Kidney (tissue), 14 donors: ENCODE results near the gene ASCL3. TPM values are rescaled to one million over a fixed set of nuclear protein-coding genes. Genes with fewer than 3 reads are reported as not detected.

Experiments
- DNase-seq, 5 donors: peaks; one replicate each; pipeline ENCODE4 v3.0.0-alpha.2; 2013 to 2020
- FAIRE-seq: peaks from 2 replicates; lab custom pipeline; 2012; peaks lifted over from hg19 to GRCh38; lab: Jason Lieb, UNC
- H3K27ac ChIP-seq, 2 donors: one replicate each; pipeline ENCODE4 v1.7.0; 2013; ENCODE audit warnings: low read depth in 2 of 2, low read length in 2 of 2, inconsistent platforms in 1 of 2
- H3K27me3 ChIP-seq: one replicate; pipeline ENCODE4 v1.7.1; 2013; ENCODE audit warnings: low read length, inconsistent platforms; ENCODE audit not compliant: control insufficient read depth, insufficient read depth
- H3K36me3 ChIP-seq, 3 donors: one replicate each; pipeline versions ENCODE4 v1.7.0 to v1.7.1; 2013; ENCODE audit warnings: low read length in 3 of 3, control low read depth in 1 of 3, inconsistent platforms in 1 of 3; ENCODE audit not compliant: insufficient read depth in 3 of 3, control insufficient read depth in 2 of 3
- H3K4me1 ChIP-seq, 3 donors: one replicate each; pipeline versions ENCODE4 v1.7.0 to v1.7.1; 2013; ENCODE audit warnings: low read length in 3 of 3, inconsistent platforms in 1 of 3, low read depth in 1 of 3; ENCODE audit not compliant: control insufficient read depth in 2 of 3, insufficient read depth in 2 of 3
- H3K4me3 ChIP-seq, 3 donors: one replicate each; pipeline versions ENCODE4 v1.7.0 to v1.8.1; 2013; ENCODE audit warnings: low read length in 3 of 3, control low read depth in 1 of 3, inconsistent platforms in 1 of 3
- H3K9ac ChIP-seq, 3 donors: one replicate each; pipeline versions ENCODE4 v1.7.0 to v1.7.1; 2013; ENCODE audit warnings: low read length in 3 of 3, control low read depth in 1 of 3, inconsistent platforms in 1 of 3
- H3K9me3 ChIP-seq, 3 donors: one replicate each; pipeline versions ENCODE4 v1.7.0 to v1.7.1; 2013; ENCODE audit warnings: low read length in 3 of 3, control low read depth in 1 of 3, inconsistent platforms in 1 of 3; ENCODE audit not compliant: control insufficient read depth in 2 of 3, insufficient read depth in 1 of 3
- CTCF ChIP-seq: IDR thresholded peaks from 3 replicates; pipeline ENCODE4 v1.5.1; 2012; ENCODE audit warnings: mild to moderate bottlenecking, moderate library complexity, borderline replicate concordance; ENCODE audit not compliant: insufficient read depth; ENCODE audit errors: extremely low read depth
- intact Hi-C: fragments of 100-400 bp; cut with DNase I; formaldehyde crosslinking; loops from one replicate; pipeline ENCODE4 v1.11.1; 2022
- polyA plus RNA-seq: library from polyadenylated mRNA; stranded (reverse); fragments of 350-450 nt; fragmentation: Illumina TruSeq; extraction: RNeasy Lipid Tissue Mini Kit (QIAGEN cat#74804); gene quantifications from one replicate; pipeline ENCODE4 v1.2.3, GENCODE V29; 2014; ENCODE audit warnings: low read depth, low replicate concordance; ENCODE audit not compliant: insufficient read depth
- total RNA-seq: library from RNA; stranded (reverse); fragmentation: NEBNext Ultra II Directional; extraction: Animal tissue kit (Norgen Biotek cat#: 25700); gene quantifications from one replicate; pipeline ENCODE4 v1.2.1, GENCODE V29; 2021
- donor health status: control.
- donor health status: control.
- donor health status: control.
- donor health status: control.
- donor health status: control.
- donor health status: DM: yes; HTN: yes; CAD: no.
- donor health status: Normal renal cell carcinoma (clear cell type).

Gene ASCL3
- total and polyA plus RNA-seq, 2 donors from 2014 or later: not detected

- peaks cover 0 to 3% (median 3%) of the 10 kb centered on the region in 3 donors for H3K4me1 ChIP-seq
Observed at GRCh38 chr11:8908099-8908498, 34.7 kb downstream of the ASCL3 start.

GRCh38 chr11:8907116-8907515 lies 35.7 kb downstream of the ASCL3 start:
- Histone ChIP-seq H3K4me1 (peaks cover 0 to under 1% (median 0%) of the 10 kb centered on the region in 3 donors), H3K36me3 (no peaks in the 10 kb centered on the region), H3K9ac (no peak overlapping the region), H3K9me3 (no peaks in the 10 kb centered on the region), H3K27ac (no peak overlapping the region), H3K4me3 (no peak overlapping the region), H3K27me3 (no peaks in the 10 kb centered on the region)
- TF ChIP-seq CTCF: no peak
- intact Hi-C loops: no loop called here
- FAIRE-seq (no peak), DNase-seq (no peak)

More at GRCh38 chr11:8908099-8908498, 34.7 kb downstream of the ASCL3 start:
- intact Hi-C loops: no loop called here
- Histone ChIP-seq H3K9me3 (no peaks in the 10 kb centered on the region), H3K27me3 (no peaks in the 10 kb centered on the region), H3K36me3 (no peaks in the 10 kb centered on the region), H3K4me3 (no peak overlapping the region), H3K9ac (no peak overlapping the region), H3K27ac (no peak overlapping the region)
- DNase-seq: no peak
- no peak for FAIRE-seq
- TF ChIP-seq CTCF: no peak

- no peak for TF ChIP-seq CTCF
- intact Hi-C loops: no loop called here
- Histone ChIP-seq H3K9ac (no peak overlapping the region), H3K36me3 (no peaks in the 10 kb centered on the region), H3K4me1 (no peaks in the 10 kb centered on the region), H3K27me3 (no peaks in the 10 kb centered on the region), H3K4me3 (no peak overlapping the region), H3K27ac (no peak overlapping the region), H3K9me3 (no peaks in the 10 kb centered on the region)
- FAIRE-seq (no peak), DNase-seq (no peak)
Observed at GRCh38 chr11:8905528-8906165, 37.2 kb downstream of the ASCL3 start.
